ENCODE results near the gene TMEM214. TPM values are rescaled to one million over a fixed set of nuclear protein-coding genes. Genes with fewer than 3 reads are reported as not detected.

The TMEM214 gene
- total RNA-seq, 1 donor from 2014 or later: 74.1 TPM

DNA sequence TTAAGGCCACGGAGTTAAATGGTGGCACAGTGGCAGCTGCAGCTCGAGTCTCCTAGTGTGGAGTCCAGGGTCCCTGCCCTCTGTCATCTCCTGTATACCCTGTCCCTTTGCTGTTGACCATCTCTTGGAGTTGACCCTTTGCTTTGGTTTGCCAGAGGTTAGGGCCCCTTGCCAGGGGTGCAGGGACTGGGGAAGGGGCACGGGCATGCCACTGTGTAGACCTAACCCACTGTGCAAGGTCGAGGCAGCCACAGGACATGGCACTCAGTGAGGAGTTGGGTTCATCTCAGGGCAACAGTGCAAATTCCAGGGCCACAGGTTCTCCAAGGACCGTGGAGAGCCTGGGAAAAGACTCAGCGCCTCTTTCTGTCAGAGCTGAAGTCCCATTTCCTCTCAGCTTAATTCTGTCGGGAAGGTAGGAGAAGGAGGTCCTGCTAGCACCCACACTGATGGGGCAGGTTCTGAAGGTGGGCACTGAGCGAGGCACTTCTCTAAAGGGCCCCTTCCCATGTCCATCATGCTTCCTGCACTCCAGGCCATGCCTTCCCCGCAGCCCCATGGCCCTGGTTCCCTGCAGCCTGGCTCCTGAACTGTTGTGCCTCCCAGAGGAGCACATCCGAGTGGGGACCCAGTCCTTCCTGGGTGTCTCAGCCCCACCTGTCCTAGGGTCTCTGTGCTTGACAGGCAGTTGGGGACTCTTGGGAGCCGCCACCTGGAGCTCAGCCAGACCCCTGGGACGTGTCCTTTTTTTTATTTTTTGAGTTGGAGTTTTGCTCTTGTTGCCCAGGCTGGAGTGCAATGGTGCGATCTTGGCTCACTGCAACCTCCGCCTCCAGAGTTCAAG lies 56.6 kb downstream of the TMEM214 start:
- Histone ChIP-seq H3K36me3 (no peaks in the 10 kb centered on the region), H3K27me3 (no peaks in the 10 kb centered on the region), H3K27ac (no peak overlapping the region), H3K4me3 (no peak overlapping the region), H3K9me3 (no peaks in the 10 kb centered on the region), H3K4me1 (peaks cover 4 to 18% of the 10 kb centered on the region in 2 donors)
- DNase-seq (ENCODE audit: low spot score in 2 of 2): no peak
- TF ChIP-seq, protein P1, sequence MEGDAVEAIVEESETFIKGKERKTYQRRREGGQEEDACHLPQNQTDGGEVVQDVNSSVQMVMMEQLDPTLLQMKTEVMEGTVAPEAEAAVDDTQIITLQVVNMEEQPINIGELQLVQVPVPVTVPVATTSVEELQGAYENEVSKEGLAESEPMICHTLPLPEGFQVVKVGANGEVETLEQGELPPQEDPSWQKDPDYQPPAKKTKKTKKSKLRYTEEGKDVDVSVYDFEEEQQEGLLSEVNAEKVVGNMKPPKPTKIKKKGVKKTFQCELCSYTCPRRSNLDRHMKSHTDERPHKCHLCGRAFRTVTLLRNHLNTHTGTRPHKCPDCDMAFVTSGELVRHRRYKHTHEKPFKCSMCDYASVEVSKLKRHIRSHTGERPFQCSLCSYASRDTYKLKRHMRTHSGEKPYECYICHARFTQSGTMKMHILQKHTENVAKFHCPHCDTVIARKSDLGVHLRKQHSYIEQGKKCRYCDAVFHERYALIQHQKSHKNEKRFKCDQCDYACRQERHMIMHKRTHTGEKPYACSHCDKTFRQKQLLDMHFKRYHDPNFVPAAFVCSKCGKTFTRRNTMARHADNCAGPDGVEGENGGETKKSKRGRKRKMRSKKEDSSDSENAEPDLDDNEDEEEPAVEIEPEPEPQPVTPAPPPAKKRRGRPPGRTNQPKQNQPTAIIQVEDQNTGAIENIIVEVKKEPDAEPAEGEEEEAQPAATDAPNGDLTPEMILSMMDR (IDR thresholded peaks at IDR 0.05): no peak
- intact Hi-C loops (cut with DNase I): loop anchor here (5.0 kb wide), 1 partner anchor 43 kb away; the partner anchor contains the start of gene PREB

Other genes starting within 250 kb of the TMEM214 start
- gene CENPA, start 246.9 kb upstream of the TMEM214 start, total RNA-seq: not detected
- not detected for gene DPYSL5, start 184.8 kb upstream of the TMEM214 start, total RNA-seq
- gene MAPRE3, start 62.3 kb upstream of the TMEM214 start, total RNA-seq: 18.9 TPM
- 2.1 TPM for gene AGBL5, start 18.7 kb downstream of the TMEM214 start, total RNA-seq
- 158 TPM for gene OST4, start 38.7 kb downstream of the TMEM214 start, total RNA-seq
- gene EMILIN1, start 45.6 kb downstream of the TMEM214 start, total RNA-seq: 301 TPM
- 0.85 TPM for gene KHK, start 53.8 kb downstream of the TMEM214 start, total RNA-seq
- 3.5 TPM for gene CGREF1, start 86.2 kb downstream of the TMEM214 start, total RNA-seq
- gene ABHD1, start 90.8 kb downstream of the TMEM214 start, total RNA-seq: not detected
- 116 TPM for gene PREB, start 101.7 kb downstream of the TMEM214 start, total RNA-seq
- not detected for gene PRR30, start 106.4 kb downstream of the TMEM214 start, total RNA-seq
- not detected for gene TCF23, start 116.0 kb downstream of the TMEM214 start, total RNA-seq
- 284 TPM for gene ATRAID, start 179.1 kb downstream of the TMEM214 start, total RNA-seq
- 85.7 TPM for gene SLC5A6, start 179.3 kb downstream of the TMEM214 start, total RNA-seq
- 63.4 TPM for gene CAD, start 184.4 kb downstream of the TMEM214 start, total RNA-seq
- gene SLC30A3, start 230.1 kb downstream of the TMEM214 start, total RNA-seq: 7.6 TPM
- not detected for gene DNAJC5G, start 242.5 kb downstream of the TMEM214 start, total RNA-seq
- gene TRIM54, start 249.5 kb downstream of the TMEM214 start, total RNA-seq: not detected